ENCODE measurements around the gene SRGAP3. TPM values are rescaled to one million over a fixed set of nuclear protein-coding genes. Genes with fewer than 3 reads are reported as not detected.

The SRGAP3 gene
- total RNA-seq, 6 experiments from 2014 or later, result 1.8 to 5.2 (median 3.1) TPM

DNA sequence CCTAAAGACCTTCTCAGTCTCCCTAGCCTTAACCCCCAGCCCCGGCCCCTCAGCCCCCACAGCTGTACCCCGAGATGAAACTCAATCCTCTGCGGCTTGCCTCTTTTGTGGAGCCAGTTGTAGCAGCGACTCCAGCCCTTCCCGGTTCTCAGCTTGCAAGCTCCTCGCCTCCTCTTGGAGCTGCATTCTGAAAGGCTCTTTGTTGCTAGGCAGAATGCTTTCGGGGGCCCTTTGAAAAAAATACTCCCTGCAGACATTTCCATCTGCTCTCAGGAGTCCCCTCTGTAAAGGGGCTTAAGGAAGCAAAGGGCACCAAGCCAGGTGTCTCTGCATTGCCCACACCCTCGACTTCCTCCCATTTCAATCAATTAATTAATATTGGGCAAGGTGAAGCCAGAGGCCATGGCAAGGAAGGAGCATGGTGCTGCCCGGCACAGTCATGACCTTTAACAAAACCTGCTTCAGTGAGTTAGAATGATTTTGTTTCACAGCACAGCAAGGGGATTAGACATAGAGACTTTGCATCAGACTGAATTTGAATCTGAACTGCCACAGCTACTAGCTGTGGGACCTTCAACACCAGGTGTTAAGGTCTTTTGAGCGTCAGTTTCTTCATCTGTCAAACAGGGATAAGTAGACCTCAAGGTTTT, 65.5 kb downstream of the SRGAP3 start:
- intact Hi-C loops (cut with DNase I), result no loop called here
- 68% methylated on average over 10 of the region's 10 CpGs for WGBS (ENCODE audit: insufficient coverage, low coverage, low lambda C conversion rate, missing lambda C conversion rate)

DNA sequence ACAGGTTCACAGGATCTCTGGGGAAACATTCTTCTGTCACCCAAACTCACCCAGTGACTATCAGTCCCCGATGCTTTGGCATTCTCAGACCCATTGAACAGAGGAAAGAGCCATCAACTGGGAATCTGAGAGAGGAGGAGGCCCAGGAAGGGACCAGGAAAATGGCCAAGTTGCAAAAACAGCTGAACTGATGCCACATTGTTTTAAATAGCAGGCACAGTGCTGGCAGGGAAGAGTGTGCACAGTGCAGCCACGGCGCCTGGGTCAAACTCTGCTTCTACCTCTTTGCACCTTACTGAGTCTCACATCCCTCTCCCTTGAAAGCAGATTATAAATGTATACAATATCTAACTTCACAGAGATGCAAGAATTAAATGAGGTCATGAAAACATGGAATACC, 66.4 kb downstream of the SRGAP3 start:
- no peaks in the 10 kb centered on the region for H3K27me3 ChIP-seq
- no peaks in the 10 kb centered on the region for H3K4me1 ChIP-seq
- ATAC-seq (peak in 2 of 4 donors; percentile 15 to 46), DNase-seq (no peak)
- intact Hi-C loops (cut with DNase I), result no loop called here
- H3K36me3 ChIP-seq, result no peaks in the 10 kb centered on the region
- H3K27ac ChIP-seq, result no peak overlapping the region
- no peaks in the 10 kb centered on the region for H3K9me3 ChIP-seq
- no peak overlapping the region for H3K4me3 ChIP-seq
- WGBS (ENCODE audit: insufficient coverage, low coverage, low lambda C conversion rate, missing lambda C conversion rate), result 47% methylated on average over 3 of the region's 3 CpGs
- TF ChIP-seq POLR2A (IDR thresholded peaks at IDR 0.05), result no peak
- TF ChIP-seq, protein P1, sequence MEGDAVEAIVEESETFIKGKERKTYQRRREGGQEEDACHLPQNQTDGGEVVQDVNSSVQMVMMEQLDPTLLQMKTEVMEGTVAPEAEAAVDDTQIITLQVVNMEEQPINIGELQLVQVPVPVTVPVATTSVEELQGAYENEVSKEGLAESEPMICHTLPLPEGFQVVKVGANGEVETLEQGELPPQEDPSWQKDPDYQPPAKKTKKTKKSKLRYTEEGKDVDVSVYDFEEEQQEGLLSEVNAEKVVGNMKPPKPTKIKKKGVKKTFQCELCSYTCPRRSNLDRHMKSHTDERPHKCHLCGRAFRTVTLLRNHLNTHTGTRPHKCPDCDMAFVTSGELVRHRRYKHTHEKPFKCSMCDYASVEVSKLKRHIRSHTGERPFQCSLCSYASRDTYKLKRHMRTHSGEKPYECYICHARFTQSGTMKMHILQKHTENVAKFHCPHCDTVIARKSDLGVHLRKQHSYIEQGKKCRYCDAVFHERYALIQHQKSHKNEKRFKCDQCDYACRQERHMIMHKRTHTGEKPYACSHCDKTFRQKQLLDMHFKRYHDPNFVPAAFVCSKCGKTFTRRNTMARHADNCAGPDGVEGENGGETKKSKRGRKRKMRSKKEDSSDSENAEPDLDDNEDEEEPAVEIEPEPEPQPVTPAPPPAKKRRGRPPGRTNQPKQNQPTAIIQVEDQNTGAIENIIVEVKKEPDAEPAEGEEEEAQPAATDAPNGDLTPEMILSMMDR (IDR thresholded peaks at IDR 0.05), result no peak

More for the DNA sequence above, 65.5 kb downstream of the SRGAP3 start:
- no peaks in the 10 kb centered on the region for H3K36me3 ChIP-seq
- H3K27ac ChIP-seq, result no peak overlapping the region
- DNase-seq (no peak), ATAC-seq (no peak)
- TF ChIP-seq POLR2A (IDR thresholded peaks at IDR 0.05), result no peak
- no peaks in the 10 kb centered on the region for H3K27me3 ChIP-seq
- no peaks in the 10 kb centered on the region for H3K4me1 ChIP-seq
- no peak overlapping the region for H3K4me3 ChIP-seq
- H3K9me3 ChIP-seq, result no peaks in the 10 kb centered on the region

DNA sequence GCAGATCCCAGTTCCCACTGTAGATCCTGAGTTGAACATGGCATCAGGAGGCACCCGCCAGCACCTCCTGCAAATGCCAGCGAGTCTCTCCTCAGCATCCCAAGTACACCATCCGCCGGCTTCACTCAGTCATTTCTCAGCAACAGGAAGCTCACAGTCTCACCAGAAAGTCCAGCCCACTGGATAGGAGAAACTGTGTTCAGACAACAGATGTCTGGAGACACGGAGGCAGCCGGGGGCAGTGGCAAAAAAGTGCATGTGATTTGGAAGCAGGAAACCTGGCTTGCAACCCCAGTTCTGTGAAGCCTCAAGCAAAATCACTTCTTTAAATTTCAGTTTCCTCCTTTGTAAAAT, 68.7 kb downstream of the SRGAP3 start:
- Histone ChIP-seq H3K27me3 (no peaks in the 10 kb centered on the region), H3K4me1 (no peaks in the 10 kb centered on the region), H3K4me3 (no peak overlapping the region), H3K27ac (no peak overlapping the region), H3K9me3 (no peaks in the 10 kb centered on the region), H3K36me3 (no peaks in the 10 kb centered on the region)
- WGBS (ENCODE audit: insufficient coverage, low coverage, low lambda C conversion rate, missing lambda C conversion rate), result 40% methylated on average over 4 of the region's 6 CpGs
- DNase-seq, result no peak
- intact Hi-C loops (cut with DNase I), result no loop called here
- ATAC-seq, result peak in 2 of 4 donors; percentile 33 to 40
- TF ChIP-seq, protein P1 (IDR thresholded peaks at IDR 0.05), result no peak
- no peak for TF ChIP-seq POLR2A (IDR thresholded peaks at IDR 0.05)

DNA sequence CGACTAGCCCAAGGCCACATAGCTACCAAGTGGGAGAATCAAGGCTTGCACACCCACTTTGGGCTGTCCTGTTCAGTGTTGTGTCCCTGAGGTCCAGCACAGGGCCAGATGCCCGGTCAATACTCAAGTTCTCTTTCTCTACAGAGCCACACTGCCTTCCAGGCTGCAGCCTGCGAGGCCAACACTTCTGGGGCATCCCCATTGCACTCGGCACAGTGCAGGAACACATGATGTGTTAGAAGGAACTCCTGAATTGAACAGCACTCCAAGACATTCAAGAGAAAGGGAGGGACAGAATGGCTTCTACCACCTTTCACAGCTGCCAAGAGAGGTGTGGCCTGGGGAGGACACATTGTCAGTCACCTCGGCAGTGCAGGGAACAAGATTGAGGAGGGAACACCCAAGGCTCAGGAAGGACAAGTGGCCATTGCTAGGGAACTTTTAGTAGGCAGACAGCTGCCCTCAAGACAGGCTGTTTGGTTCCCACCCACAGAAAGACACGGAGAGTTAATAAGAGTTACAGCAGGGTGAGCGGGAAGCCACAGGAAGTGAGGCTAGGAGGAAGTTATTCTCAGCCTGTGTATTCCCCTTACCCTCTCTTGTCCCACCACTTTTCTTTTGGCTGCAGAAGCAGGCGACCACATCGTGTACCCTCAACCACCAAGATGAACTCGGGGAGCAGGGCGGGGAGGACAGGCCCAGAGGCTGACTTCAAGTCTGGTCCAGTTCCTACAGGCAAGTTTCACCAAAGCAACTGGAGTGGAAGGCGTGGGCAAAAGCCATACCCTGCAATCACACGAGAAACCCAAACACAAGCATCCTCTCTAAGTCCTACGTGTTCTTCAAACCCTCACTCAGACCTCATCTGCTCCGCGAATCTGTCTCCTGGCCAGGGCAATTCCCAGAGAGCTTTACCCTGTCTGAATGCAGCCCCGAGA, 69.4 kb downstream of the SRGAP3 start:
- H3K27me3 ChIP-seq, result no peaks in the 10 kb centered on the region
- no peaks in the 10 kb centered on the region for H3K36me3 ChIP-seq
- ATAC-seq (peak; percentile 27 to 58 (median 50)), DNase-seq (no peak)
- no peaks in the 10 kb centered on the region for H3K4me1 ChIP-seq
- H3K4me3 ChIP-seq, result no peak overlapping the region
- TF ChIP-seq, protein P1 (IDR thresholded peaks at IDR 0.05), result no peak
- TF ChIP-seq POLR2A (IDR thresholded peaks at IDR 0.05), result no peak
- no peaks in the 10 kb centered on the region for H3K9me3 ChIP-seq
- no peak overlapping the region for H3K27ac ChIP-seq
- 70% methylated on average over 13 of the region's 17 CpGs for WGBS (ENCODE audit: insufficient coverage, low coverage, low lambda C conversion rate, missing lambda C conversion rate)
- intact Hi-C loops (cut with DNase I), result no loop called here

DNA sequence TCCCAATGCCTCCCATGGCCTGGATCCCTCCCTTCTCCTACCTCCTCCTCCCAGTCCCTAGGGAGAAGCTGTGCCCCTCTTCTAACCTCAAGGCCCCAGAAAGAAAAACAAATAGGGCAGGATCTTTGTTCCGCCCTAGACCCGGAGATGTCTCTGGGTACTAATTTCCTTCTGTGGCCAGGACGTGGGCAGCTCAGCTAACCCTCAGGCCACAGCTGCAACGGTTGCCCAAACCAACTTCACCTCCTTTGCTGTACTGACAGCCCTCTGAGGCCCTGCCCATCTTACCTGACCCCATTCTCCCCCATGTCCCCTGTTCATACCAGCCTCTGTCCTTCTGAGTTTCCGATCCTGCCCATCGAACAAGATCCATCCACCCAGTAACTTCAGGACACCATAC, 70.7 kb downstream of the SRGAP3 start:
- Histone ChIP-seq H3K4me3 (no peak overlapping the region), H3K36me3 (no peaks in the 10 kb centered on the region), H3K27ac (no peak overlapping the region), H3K9me3 (no peaks in the 10 kb centered on the region), H3K27me3 (no peaks in the 10 kb centered on the region), H3K4me1 (no peaks in the 10 kb centered on the region)
- DNase-seq (no peak), ATAC-seq (no peak)
- TF ChIP-seq, protein P1 (IDR thresholded peaks at IDR 0.05), result no peak
- intact Hi-C loops (cut with DNase I), result no loop called here
- 78% methylated on average over 3 of the region's 6 CpGs for WGBS (ENCODE audit: insufficient coverage, low coverage, low lambda C conversion rate, missing lambda C conversion rate)
